ENCODE measurements around the gene ASXL2.

ASXL2 gene

DNA sequence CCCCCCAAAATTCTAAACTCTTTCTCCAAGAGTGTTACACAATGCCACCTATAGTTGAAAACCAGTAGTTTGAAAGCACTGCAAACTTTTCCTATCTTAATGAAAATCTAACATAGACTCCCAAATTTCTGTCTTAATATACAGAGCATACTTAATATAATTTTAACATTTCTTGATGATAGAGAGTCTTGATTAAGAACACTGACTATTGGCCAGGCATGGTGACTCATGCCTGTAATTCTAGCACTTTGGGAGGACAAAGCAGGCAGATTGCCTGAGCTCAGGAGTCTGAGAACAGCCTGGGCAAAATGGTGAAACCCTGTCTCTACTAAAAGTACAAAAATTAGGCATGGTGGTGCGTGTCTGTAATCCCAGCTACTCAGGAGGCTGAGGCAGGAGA, 34.2 kb downstream of the ASXL2 start:
- TF ChIP-seq CTCF (IDR thresholded peaks at IDR 0.05; ENCODE audit: insufficient read depth, low read length, poor library complexity, severe bottlenecking) (no peak), EZH2phosphoT487 (conservative IDR thresholded peaks at IDR 0.05; ENCODE audit: low read length) (no peak)
- no peaks in the 10 kb centered on the region for H3K9me2 ChIP-seq (replicated peaks; ENCODE audit: insufficient read depth, low read length)
- no peaks in the 10 kb centered on the region; the same call in 1 of the 2 replicates for H3K36me3 ChIP-seq (ENCODE audit: low read length)
- no peaks in the 10 kb centered on the region for H3F3A ChIP-seq (ENCODE audit: insufficient read depth)
- H4K20me1 ChIP-seq (ENCODE audit: low read depth, low read length), result peaks cover 5% of the 10 kb centered on the region; the same call in 1 of the 2 replicates
- H3K27me3 ChIP-seq (ENCODE audit: low read length), result no peaks in the 10 kb centered on the region
- H3K9ac ChIP-seq (ENCODE audit: low read length), result no peak overlapping the region
- no peak overlapping the region for H2AFZ ChIP-seq (ENCODE audit: low read depth, low read length, severe bottlenecking)
- no peak overlapping the region for H3K4me3 ChIP-seq (ENCODE audit: insufficient read depth, low read length, poor library complexity, severe bottlenecking)
- H3K9me3 ChIP-seq (ENCODE audit: insufficient read depth, low read length), result no peaks in the 10 kb centered on the region
- no peak overlapping the region for H3K27ac ChIP-seq (ENCODE audit: low read depth, low read length)
- peaks cover 31% of the 10 kb centered on the region; the same call in 1 of the 2 replicates for H3K79me2 ChIP-seq (ENCODE audit: insufficient read depth, low read length)
- H3K4me2 ChIP-seq (ENCODE audit: low read depth, low read length, poor library complexity, severe bottlenecking), result no peak overlapping the region

DNA sequence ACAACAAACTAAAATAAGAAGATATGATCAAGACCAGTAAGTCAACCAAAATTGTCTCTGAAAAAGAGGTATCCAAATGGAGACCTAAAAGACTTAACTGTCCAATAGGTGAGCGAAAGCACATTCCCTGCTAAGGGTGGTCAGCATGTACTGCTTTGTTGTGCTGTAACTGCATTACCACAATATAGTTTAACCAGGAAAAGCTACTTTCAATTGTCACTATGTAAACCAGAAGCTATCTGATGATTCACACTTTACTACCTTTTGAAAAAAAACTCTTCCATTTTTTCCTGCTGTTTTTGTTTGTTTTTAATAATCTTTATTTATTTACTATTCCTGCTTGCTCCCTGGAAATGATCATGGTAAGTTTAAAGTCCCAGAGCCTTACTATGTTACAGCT, 36.1 kb downstream of the ASXL2 start:
- Histone ChIP-seq H3K36me3 (ENCODE audit: low read length) (no peaks in the 10 kb centered on the region; the same call in 1 of the 2 replicates), H4K20me1 (ENCODE audit: low read depth, low read length) (no peaks in the 10 kb centered on the region), H3K27me3 (ENCODE audit: low read length) (no peaks in the 10 kb centered on the region), H3K9me2 (replicated peaks; ENCODE audit: insufficient read depth, low read length) (no peaks in the 10 kb centered on the region), H3K9ac (ENCODE audit: low read length) (no peak overlapping the region), H3K79me2 (ENCODE audit: insufficient read depth, low read length) (peaks cover 14% of the 10 kb centered on the region; the same call in 1 of the 2 replicates), H3K4me2 (ENCODE audit: low read depth, low read length, poor library complexity, severe bottlenecking) (no peak overlapping the region), H3K4me3 (ENCODE audit: insufficient read depth, low read length, poor library complexity, severe bottlenecking) (no peak overlapping the region), H2AFZ (ENCODE audit: low read depth, low read length, severe bottlenecking) (no peak overlapping the region), H3F3A (ENCODE audit: insufficient read depth) (no peaks in the 10 kb centered on the region), H3K27ac (ENCODE audit: low read depth, low read length) (no peak overlapping the region), H3K9me3 (ENCODE audit: insufficient read depth, low read length) (no peaks in the 10 kb centered on the region)
- TF ChIP-seq CTCF (IDR thresholded peaks at IDR 0.05; ENCODE audit: insufficient read depth, low read length, poor library complexity, severe bottlenecking), result no peak
- TF ChIP-seq EZH2phosphoT487 (conservative IDR thresholded peaks at IDR 0.05; ENCODE audit: low read length), result no peak

- H3K9me2 ChIP-seq (replicated peaks; ENCODE audit: insufficient read depth, low read length), result no peaks in the 10 kb centered on the region
- no peak overlapping the region for H3K9ac ChIP-seq (ENCODE audit: low read length)
- peaks cover 5% of the 10 kb centered on the region; the same call in 1 of the 2 replicates for H3K79me2 ChIP-seq (ENCODE audit: insufficient read depth, low read length)
- H2AFZ ChIP-seq (ENCODE audit: low read depth, low read length, severe bottlenecking), result no peak overlapping the region
- H3K36me3 ChIP-seq (ENCODE audit: low read length), result 0 out of 2 replicates have a peak, but pooled peaks cover 3% of the 10 kb centered on the region
- no peak overlapping the region for H3K4me3 ChIP-seq (ENCODE audit: insufficient read depth, low read length, poor library complexity, severe bottlenecking)
- no peak overlapping the region for H3K27ac ChIP-seq (ENCODE audit: low read depth, low read length)
- no peaks in the 10 kb centered on the region for H3F3A ChIP-seq (ENCODE audit: insufficient read depth)
- no peaks in the 10 kb centered on the region for H3K9me3 ChIP-seq (ENCODE audit: insufficient read depth, low read length)
- no peak overlapping the region for H3K4me2 ChIP-seq (ENCODE audit: low read depth, low read length, poor library complexity, severe bottlenecking)
- H4K20me1 ChIP-seq (ENCODE audit: low read depth, low read length), result no peaks in the 10 kb centered on the region
- TF ChIP-seq CTCF (IDR thresholded peaks at IDR 0.05; ENCODE audit: insufficient read depth, low read length, poor library complexity, severe bottlenecking), result no peak
- no peak for TF ChIP-seq EZH2phosphoT487 (conservative IDR thresholded peaks at IDR 0.05; ENCODE audit: low read length)
- H3K27me3 ChIP-seq (ENCODE audit: low read length), result no peaks in the 10 kb centered on the region
These were observed 40.0 kb downstream of the ASXL2 start for GRCh38 chr2:25838152-25838756.
